ENCODE results near the gene APMAP.

DNA sequence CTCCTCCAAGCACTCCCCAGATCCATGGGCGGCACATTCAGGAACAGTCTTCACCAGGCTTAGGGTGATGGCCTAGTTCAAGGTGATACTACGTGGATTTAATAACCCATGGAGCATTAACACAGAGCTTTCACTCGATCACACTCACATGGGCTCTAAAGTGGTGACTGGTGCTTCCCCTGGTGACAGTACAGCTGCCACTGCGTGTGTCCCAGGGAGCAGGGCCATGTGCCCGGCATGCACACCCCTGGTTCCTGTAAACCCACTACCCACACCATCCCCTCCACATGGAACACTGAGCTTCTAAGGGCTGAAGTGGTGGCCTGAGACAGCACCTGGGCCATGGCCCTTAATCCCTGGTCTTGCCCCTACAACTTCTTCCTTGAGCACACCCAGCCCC, 27.8 kb upstream of the APMAP start:
- TF ChIP-seq, protein P1, sequence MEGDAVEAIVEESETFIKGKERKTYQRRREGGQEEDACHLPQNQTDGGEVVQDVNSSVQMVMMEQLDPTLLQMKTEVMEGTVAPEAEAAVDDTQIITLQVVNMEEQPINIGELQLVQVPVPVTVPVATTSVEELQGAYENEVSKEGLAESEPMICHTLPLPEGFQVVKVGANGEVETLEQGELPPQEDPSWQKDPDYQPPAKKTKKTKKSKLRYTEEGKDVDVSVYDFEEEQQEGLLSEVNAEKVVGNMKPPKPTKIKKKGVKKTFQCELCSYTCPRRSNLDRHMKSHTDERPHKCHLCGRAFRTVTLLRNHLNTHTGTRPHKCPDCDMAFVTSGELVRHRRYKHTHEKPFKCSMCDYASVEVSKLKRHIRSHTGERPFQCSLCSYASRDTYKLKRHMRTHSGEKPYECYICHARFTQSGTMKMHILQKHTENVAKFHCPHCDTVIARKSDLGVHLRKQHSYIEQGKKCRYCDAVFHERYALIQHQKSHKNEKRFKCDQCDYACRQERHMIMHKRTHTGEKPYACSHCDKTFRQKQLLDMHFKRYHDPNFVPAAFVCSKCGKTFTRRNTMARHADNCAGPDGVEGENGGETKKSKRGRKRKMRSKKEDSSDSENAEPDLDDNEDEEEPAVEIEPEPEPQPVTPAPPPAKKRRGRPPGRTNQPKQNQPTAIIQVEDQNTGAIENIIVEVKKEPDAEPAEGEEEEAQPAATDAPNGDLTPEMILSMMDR (IDR thresholded peaks at IDR 0.05; ENCODE audit: poor library complexity) = no peak
- no peak for TF ChIP-seq EZH2phosphoT487 (IDR thresholded peaks at IDR 0.05; ENCODE audit: low read depth, severe bottlenecking, unreplicated experiment)
